ENCODE results near the gene G6PC2. TPM values are rescaled to one million over a fixed set of nuclear protein-coding genes. Genes with fewer than 3 reads are reported as not detected.

Gene G6PC2
- total RNA-seq, 1 donor from 2014 or later = not detected

- Histone ChIP-seq H4K20me1 (ENCODE audit: insufficient read depth, low read length) (no peaks in the 10 kb centered on the region), H3K36me3 (ENCODE audit: insufficient read depth, low read length) (no peaks in the 10 kb centered on the region), H3K27me3 (ENCODE audit: insufficient read depth, low read length) (no peaks in the 10 kb centered on the region), H3K27ac (ENCODE audit: low read depth, low read length) (no peak overlapping the region), H3K4me3 (ENCODE audit: insufficient read depth, low read depth, low read length) (no peak overlapping the region), H2AFZ (ENCODE audit: low read depth, low read length) (no peak overlapping the region), H3K4me1 (ENCODE audit: insufficient read depth, low read length) (no peaks in the 10 kb centered on the region), H3K79me2 (ENCODE audit: insufficient read depth, low read length) (no peaks in the 10 kb centered on the region), H3K9me3 (ENCODE audit: insufficient read depth, low read depth, low read length) (no peaks in the 10 kb centered on the region), H3K9ac (ENCODE audit: low read length) (no peak overlapping the region), H3K4me2 (ENCODE audit: low read length) (no peak overlapping the region)
- no peak for DNase-seq (ENCODE audit: low read depth)
- Mint-ChIP-seq H3K9me3 (ENCODE audit: unreplicated experiment) (no peaks in the 10 kb centered on the region), H3K4me3 (ENCODE audit: unreplicated experiment) (no peak overlapping the region), H3K4me1 (ENCODE audit: low read depth, unreplicated experiment) (no peaks in the 10 kb centered on the region), H3K27me3 (ENCODE audit: low read depth, unreplicated experiment) (peaks cover 4% of the 10 kb centered on the region), H3K36me3 (ENCODE audit: low read depth, unreplicated experiment) (no peaks in the 10 kb centered on the region), H3K27ac (ENCODE audit: unreplicated experiment) (no peak overlapping the region)
- TF ChIP-seq CTCF (IDR thresholded peaks at IDR 0.05; ENCODE audit: insufficient read depth, low read depth, low read length) = no peak
- no peak for TF ChIP-seq EZH2 (IDR thresholded peaks at IDR 0.05; ENCODE audit: insufficient read depth, low read length)
- FAIRE-seq = no peak
Measured at GRCh38 chr2:168945508-168945907, 44.4 kb downstream of the G6PC2 start.

- no peak overlapping the region for H3K9ac ChIP-seq (ENCODE audit: low read length)
- H3K27me3 ChIP-seq (ENCODE audit: insufficient read depth, low read length) = no peaks in the 10 kb centered on the region
- H3K79me2 ChIP-seq (ENCODE audit: insufficient read depth, low read length) = no peaks in the 10 kb centered on the region
- H3K27ac Mint-ChIP-seq (ENCODE audit: unreplicated experiment) = no peak overlapping the region
- no peak overlapping the region for H2AFZ ChIP-seq (ENCODE audit: low read depth, low read length)
- H3K27me3 Mint-ChIP-seq (ENCODE audit: low read depth, unreplicated experiment) = peaks cover 4% of the 10 kb centered on the region
- FAIRE-seq (no peak), DNase-seq (ENCODE audit: low read depth) (no peak)
- H3K4me1 Mint-ChIP-seq (ENCODE audit: low read depth, unreplicated experiment) = no peaks in the 10 kb centered on the region
- H3K4me3 Mint-ChIP-seq (ENCODE audit: unreplicated experiment) = no peak overlapping the region
- no peaks in the 10 kb centered on the region for H3K9me3 Mint-ChIP-seq (ENCODE audit: unreplicated experiment)
- no peaks in the 10 kb centered on the region for H3K36me3 Mint-ChIP-seq (ENCODE audit: low read depth, unreplicated experiment)
- H3K36me3 ChIP-seq (ENCODE audit: insufficient read depth, low read length) = no peaks in the 10 kb centered on the region
- H3K4me1 ChIP-seq (ENCODE audit: insufficient read depth, low read length) = no peaks in the 10 kb centered on the region
- no peaks in the 10 kb centered on the region for H3K9me3 ChIP-seq (ENCODE audit: insufficient read depth, low read depth, low read length)
- no peaks in the 10 kb centered on the region for H4K20me1 ChIP-seq (ENCODE audit: insufficient read depth, low read length)
- no peak overlapping the region for H3K4me2 ChIP-seq (ENCODE audit: low read length)
- TF ChIP-seq EZH2 (IDR thresholded peaks at IDR 0.05; ENCODE audit: insufficient read depth, low read length) = no peak
- peak; percentile 56 for TF ChIP-seq CTCF (IDR thresholded peaks at IDR 0.05; ENCODE audit: insufficient read depth, low read depth, low read length)
- no peak overlapping the region for H3K4me3 ChIP-seq (ENCODE audit: insufficient read depth, low read depth, low read length)
- no peak overlapping the region for H3K27ac ChIP-seq (ENCODE audit: low read depth, low read length)
Measured at GRCh38 chr2:168948621-168949212, 47.6 kb downstream of the G6PC2 start.

- H3K9ac ChIP-seq (ENCODE audit: low read length) = no peak overlapping the region
- H3K27ac ChIP-seq (ENCODE audit: low read depth, low read length) = no peak overlapping the region
- H3K4me2 ChIP-seq (ENCODE audit: low read length) = no peak overlapping the region
- TF ChIP-seq EZH2 (IDR thresholded peaks at IDR 0.05; ENCODE audit: insufficient read depth, low read length) = no peak
- no peak for TF ChIP-seq CTCF (IDR thresholded peaks at IDR 0.05; ENCODE audit: insufficient read depth, low read depth, low read length)
- Mint-ChIP-seq H3K4me3 (ENCODE audit: unreplicated experiment) (no peak overlapping the region), H3K4me1 (ENCODE audit: low read depth, unreplicated experiment) (no peaks in the 10 kb centered on the region), H3K9me3 (ENCODE audit: unreplicated experiment) (no peaks in the 10 kb centered on the region), H3K36me3 (ENCODE audit: low read depth, unreplicated experiment) (no peaks in the 10 kb centered on the region), H3K27me3 (ENCODE audit: low read depth, unreplicated experiment) (peaks cover 4% of the 10 kb centered on the region), H3K27ac (ENCODE audit: unreplicated experiment) (no peak overlapping the region)
- H2AFZ ChIP-seq (ENCODE audit: low read depth, low read length) = no peak overlapping the region
- FAIRE-seq = no peak
- H3K4me1 ChIP-seq (ENCODE audit: insufficient read depth, low read length) = no peaks in the 10 kb centered on the region
- no peaks in the 10 kb centered on the region for H3K79me2 ChIP-seq (ENCODE audit: insufficient read depth, low read length)
- H3K9me3 ChIP-seq (ENCODE audit: insufficient read depth, low read depth, low read length) = no peaks in the 10 kb centered on the region
- H3K27me3 ChIP-seq (ENCODE audit: insufficient read depth, low read length) = no peaks in the 10 kb centered on the region
- H3K4me3 ChIP-seq (ENCODE audit: insufficient read depth, low read depth, low read length) = no peak overlapping the region
- no peaks in the 10 kb centered on the region for H4K20me1 ChIP-seq (ENCODE audit: insufficient read depth, low read length)
- no peak for DNase-seq (ENCODE audit: low read depth)
- no peaks in the 10 kb centered on the region for H3K36me3 ChIP-seq (ENCODE audit: insufficient read depth, low read length)
Measured at GRCh38 chr2:168949324-168949723, 48.2 kb downstream of the G6PC2 start.

Measured in astrocyte (in vitro differentiated cells and primary cell).